GM19239 (cell line): ENCODE data around the gene SRRM1.
A peak's percentile ranks its signal among the peaks of the same experiment; 100 is the strongest.
"Not testable (repeated sequence)": the region's sequence is repeated elsewhere in the genome, so short reads cannot be mapped to it uniquely, and the experiment has no call there.

ENCODE experiments used
- DNase-seq: peaks from one replicate; pipeline ENCODE4 v3.0.0; 2011; ENCODE audit warnings: low spot score; ENCODE audit not compliant: insufficient read length
- FAIRE-seq: peaks from 2 replicates; lab custom pipeline; 2011; peaks lifted over from hg19 to GRCh38; lab: Jason Lieb, UNC

SRRM1 gene

DNA sequence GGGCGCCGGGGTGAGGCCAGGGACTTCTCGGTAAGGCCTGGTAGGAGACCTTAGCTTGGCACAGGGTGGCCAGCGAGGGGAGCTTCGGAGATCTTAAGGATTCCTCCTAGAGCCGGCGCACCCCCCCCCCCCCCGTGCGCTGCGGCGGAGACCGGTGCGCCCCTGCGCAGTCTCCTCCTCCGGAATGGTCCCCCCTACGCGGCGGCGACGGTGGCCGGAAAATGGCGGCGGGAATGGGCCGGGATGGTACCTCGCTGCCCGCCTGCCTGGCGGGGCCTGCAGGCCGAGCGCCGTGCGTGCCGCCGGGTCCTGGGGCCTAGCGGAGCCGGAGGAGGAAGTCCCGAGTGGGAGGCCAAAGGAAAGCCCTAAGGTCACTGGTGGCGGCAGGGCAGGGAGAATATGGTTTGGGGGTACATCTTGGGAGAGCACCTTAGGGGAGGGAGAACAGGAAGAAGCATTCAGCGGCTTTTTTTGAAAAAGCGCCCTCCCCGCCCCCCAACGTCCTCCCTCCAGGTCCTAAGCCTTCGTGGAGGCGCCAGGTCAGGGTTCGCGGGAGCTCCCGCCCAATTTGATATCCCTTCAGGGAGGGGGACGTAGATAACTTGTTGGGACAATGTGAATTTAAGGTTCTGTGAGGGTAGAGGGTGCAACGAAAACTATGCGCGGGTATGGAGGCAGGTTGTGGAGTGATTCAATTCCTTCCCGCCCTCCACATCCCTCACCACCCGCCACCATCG, 429 bp downstream of the SRRM1 start:
- DNase-seq, result peak; percentile 9
- no peak for FAIRE-seq

DNA sequence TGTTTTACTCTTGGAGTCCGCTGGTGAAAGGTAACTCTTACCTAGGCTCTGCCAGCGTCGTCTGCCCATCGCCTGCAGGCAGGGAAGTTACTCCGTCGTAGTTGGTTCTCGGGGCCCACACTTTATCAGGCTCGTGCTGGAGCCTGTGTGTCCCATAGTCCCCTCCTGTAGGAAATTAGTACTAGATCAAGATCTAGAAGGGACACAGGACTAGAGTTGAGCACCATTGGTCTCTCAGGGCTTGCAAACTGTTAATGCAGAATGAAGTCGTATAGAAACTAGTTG, 940 bp downstream of the SRRM1 start:
- no peak for FAIRE-seq
- DNase-seq, result no peak

DNA sequence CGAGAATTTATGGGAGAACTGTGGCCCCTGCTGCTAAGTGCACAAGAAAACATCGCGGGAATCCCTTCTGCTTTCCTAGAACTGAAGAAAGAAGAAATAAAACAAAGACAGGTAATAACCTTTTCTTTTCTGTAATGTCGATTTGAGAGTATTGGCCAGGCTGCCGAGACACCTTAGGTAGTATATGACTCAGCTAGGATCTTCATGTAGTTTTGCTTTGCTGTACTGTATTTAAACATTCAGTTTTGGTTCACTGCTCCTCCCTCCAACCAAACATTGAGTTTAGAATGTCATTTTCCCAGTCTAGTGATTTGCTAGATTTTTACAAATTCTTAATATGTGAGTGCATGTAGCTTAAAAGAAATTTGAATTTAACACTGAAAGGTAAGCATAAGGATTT, 5.8 kb downstream of the SRRM1 start:
- FAIRE-seq (no peak), DNase-seq (no peak)

DNA sequence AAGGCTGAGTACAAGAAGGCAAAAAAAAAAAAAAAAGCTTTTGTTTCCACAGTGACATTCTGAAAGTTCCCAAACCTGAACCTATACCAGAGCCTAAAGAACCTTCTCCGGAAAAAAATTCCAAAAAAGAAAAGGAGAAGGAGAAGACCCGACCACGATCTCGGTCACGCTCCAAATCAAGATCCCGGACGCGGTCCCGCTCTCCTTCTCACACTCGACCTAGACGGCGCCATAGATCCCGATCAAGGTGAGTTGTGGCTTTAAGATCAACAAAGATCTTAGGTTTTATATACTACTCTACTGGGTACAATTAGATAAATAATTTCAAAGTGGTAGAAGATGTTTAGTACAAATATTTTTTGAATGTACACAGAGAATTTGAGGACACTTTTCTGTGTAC, 9.3 kb downstream of the SRRM1 start:
- DNase-seq (no peak), FAIRE-seq (no peak)

- FAIRE-seq (no peak), DNase-seq (no peak)
Observed at GRCh38 chr1:24654010-24654409, 10.9 kb downstream of the SRRM1 start.

DNA sequence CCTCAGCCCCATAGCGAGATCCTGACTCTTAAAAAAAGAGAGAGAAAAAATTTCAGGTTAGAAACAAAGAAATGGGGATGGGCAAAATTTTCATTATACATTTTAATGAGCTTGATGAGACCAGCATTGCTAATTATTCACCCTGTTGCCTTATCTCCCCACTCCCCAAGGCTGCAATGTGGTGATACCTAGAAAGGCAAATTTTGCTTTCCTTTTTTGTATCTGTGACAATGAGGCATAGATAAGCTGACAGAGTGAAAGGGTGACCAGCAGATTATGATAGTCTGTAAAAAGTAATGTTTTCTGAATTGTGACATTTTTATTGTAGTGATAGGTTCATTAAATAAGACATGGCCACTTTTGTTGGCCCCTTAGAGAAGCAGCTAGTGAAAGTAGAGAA, 12.9 kb downstream of the SRRM1 start:
- FAIRE-seq, result peak; percentile 8
- DNase-seq, result no peak

DNA sequence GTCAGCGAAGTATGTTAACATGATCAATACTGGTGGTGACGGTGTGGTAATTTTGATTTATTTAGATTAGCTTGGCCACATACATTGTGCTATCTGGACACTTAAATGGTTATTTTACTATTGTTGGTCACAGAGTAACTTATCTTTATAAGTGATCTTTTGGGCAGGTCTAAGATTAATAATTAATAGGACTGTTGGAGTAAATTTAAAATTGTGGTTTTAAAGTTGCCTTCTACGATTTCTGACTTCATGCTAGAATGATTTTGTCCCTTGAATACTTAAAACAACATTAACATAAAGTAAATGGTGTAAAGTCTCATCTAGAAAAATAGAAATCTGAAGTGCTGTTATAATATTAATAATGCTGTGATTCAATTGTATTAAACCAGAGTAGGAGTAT, 14.7 kb downstream of the SRRM1 start:
- FAIRE-seq (peak; percentile 31), DNase-seq (no peak)

- DNase-seq (no peak), FAIRE-seq (no peak)
Observed at GRCh38 chr1:24659166-24659904, 16.2 kb downstream of the SRRM1 start.

- DNase-seq, result no peak
- FAIRE-seq, result peak; percentile 68
Observed at GRCh38 chr1:24659993-24660665, 17.0 kb downstream of the SRRM1 start.

- no peak for DNase-seq
- no peak for FAIRE-seq
Observed at GRCh38 chr1:24664507-24665033, 21.5 kb downstream of the SRRM1 start.

GRCh38 chr1:24666794-24667193, 23.7 kb downstream of the SRRM1 start:
- FAIRE-seq (no peak), DNase-seq (no peak)

DNA sequence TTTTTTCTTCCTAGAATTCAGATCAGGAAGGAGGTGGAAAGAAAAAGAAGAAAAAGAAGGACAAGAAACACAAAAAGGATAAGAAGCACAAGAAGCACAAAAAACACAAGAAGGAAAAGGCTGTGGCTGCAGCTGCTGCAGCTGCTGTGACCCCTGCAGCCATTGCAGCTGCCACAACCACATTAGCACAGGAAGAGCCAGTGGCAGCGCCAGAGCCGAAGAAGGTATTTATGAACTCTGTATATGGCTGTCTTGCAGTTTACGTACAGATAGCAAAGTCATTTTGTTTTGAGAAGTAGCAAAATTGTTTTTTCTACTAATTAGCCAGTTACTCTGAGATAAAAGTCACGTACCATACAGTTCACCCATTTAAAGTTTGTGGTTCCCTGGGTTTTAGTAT, 28.3 kb downstream of the SRRM1 start:
- FAIRE-seq, DNase-seq: not testable (repeated sequence)

DNA sequence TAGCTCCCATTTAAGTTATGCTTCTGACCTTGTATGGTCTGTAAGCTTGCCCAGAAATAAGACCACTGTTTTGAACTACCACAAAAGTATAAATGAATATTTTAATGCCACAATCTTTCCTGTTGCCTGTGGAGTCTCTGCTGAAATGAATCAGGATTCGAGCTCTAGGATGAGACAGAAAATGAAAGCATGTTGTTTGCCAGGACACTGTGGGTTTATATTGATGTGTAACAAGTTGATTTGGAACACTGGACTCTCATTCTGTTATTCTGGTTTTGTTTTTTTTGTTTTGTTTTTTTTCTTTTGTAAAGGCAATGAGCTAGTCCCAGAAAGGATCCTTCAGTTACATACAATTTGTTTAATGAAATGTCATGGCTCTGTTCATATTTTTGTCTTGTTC, 29.6 kb downstream of the SRRM1 start:
- peak; percentile 21 for FAIRE-seq

GRCh38 chr1:24673341-24673740, 30.2 kb downstream of the SRRM1 start:
- DNase-seq (no peak), FAIRE-seq (no peak)

More for the DNA sequence above, 29.6 kb downstream of the SRRM1 start:
- not testable (repeated sequence) for DNase-seq

GRCh38 chr1:24678421-24678820, 35.3 kb downstream of the SRRM1 start:
- FAIRE-seq, DNase-seq: not testable (repeated sequence)

DNA sequence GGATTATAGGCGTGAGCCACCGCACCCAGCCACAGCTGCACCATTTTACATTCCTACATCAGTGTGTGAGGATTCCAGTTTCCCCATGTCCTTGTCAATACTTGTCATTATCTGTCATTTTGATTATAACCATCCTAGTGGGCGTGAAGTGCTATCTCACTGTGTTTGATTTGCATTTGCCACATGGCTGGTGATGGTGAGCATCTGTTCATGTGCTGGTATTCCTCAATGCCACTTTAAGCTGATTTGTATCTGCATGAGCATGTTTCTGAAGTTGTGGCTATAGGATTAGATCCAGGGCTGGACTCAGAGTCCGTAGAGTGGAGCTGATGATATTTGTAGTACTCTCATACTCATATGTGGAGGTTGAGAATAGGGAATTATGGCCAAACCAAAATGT, 36.6 kb downstream of the SRRM1 start:
- FAIRE-seq (no peak), DNase-seq (no peak)

DNA sequence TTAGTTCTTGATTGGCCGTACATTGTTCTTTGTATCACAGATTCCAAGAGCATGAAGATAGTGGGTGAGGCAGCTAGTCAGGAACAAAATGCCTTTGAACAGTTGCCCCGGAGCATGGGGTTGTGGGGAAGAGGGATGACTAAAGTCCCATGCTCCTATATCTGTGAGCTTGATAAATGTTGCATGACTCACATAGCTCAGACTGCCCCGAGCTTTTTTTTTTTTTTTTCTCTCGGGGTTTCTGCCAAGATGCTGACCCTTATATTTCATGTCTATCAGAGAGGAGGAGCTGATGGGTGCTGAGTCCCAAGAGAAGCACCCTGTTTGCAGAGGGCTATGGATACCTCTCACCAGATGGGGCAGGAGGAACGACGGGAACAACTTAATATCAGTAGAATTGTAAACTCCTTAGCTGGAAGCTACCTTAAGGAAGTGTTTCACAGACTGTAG, 40.6 kb downstream of the SRRM1 start:
- no peak for FAIRE-seq
- no peak for DNase-seq

- FAIRE-seq, result no peak
- no peak for DNase-seq
Observed at GRCh38 chr1:24688033-24688432, 44.9 kb downstream of the SRRM1 start.

GRCh38 chr1:24688621-24689195, 45.6 kb downstream of the SRRM1 start:
- DNase-seq (peak; percentile 76), FAIRE-seq (peak; percentile 87)

DNA sequence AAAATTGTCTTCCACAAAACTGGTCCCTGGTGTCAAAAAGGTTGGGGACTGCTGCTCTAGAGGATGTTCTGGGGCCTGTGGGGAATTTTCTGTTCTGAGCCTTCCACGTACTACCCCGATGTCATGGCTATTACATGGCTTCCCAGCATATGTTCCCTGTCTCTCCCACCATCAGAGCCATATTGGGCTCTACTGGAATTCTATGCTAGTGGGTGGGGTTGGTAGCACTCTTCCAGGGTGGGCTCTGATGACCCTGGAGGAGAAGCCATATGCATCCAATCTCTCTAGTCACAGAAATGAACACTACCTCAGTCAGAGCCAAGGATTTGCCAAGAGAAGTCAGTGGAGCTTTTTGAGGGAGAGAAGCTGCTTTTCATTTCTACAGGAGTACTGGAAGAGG, 47.9 kb downstream of the SRRM1 start:
- no peak for DNase-seq

More for the DNA sequence above, 47.9 kb downstream of the SRRM1 start:
- no peak for FAIRE-seq
